HG03280 (cell line): ENCODE data around the gene RMDN2.

Experiments
- ATAC-seq: cut with Tn5 transposase; IDR thresholded peaks from one replicate; pipeline ENCODE4 v1.9.1; 2021; ENCODE audit warnings: mild to moderate bottlenecking, moderate library complexity; ENCODE audit not compliant: unreplicated experiment

Gene RMDN2

GRCh38 chr2:37896319-37896718 is 28.8 kb upstream of the RMDN2 start:
- no peak for ATAC-seq

- no peak for ATAC-seq
Observed at GRCh38 chr2:37897511-37897910, 27.6 kb upstream of the RMDN2 start.

DNA sequence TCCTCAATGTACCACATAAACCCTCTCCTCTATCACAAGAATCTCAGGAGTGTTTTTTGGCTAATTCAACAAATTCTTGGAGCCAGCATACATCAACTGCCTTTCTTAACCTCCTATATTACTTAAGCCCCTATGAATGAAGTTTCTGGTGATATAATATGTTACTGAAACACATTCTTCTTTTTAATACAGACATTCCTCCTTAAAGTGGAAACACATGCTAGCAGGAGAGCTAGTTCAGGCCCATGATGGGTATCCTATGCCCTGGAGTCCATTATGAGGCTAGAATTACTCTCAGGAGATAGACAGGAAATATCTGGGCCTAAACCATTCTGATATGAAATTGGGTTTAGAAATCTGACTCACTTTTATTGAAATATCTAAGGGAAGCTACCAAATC is 26.6 kb upstream of the RMDN2 start:
- ATAC-seq, result no peak

DNA sequence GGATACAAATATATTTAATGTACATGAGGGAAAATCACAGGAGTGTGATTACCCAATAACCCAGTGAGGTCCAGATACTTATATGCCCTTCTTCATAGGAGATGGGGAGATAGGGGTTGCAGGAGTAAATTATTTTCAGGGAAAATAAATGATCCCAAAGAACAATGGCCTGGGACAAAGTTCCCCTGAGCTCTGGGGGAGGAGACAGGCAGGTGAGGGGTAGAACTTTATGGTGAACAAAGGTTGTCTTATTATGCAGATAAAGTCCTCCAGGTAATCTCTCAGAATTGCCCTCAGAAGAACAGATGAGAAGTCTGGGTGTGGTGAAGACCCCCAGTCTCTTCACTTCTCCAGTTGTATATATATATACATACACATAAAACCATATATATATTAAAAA is 22.1 kb upstream of the RMDN2 start:
- ATAC-seq, result no peak

DNA sequence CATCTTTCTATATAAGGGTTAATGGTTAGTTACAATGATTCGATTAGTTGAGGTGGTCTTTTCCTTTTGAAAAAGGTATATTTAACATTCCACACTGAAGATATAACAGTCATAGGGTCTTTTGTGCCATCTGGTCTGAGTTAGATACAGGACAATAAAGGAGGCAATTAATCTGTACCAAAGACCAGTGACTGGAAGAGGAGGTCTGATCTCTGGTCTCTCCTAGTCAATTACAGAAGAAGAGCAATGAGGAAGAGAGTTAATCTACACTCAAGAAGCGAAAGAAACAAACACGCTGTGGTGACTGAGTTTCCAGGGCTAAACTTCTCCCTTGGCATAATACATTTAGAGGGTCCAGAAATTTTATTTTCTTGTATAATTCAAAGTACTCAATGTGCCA is 20.7 kb upstream of the RMDN2 start:
- no peak for ATAC-seq

GRCh38 chr2:37904993-37905392 is 20.1 kb upstream of the RMDN2 start:
- ATAC-seq, result no peak

- no peak for ATAC-seq
Observed at GRCh38 chr2:37906131-37906530, 19.0 kb upstream of the RMDN2 start.

DNA sequence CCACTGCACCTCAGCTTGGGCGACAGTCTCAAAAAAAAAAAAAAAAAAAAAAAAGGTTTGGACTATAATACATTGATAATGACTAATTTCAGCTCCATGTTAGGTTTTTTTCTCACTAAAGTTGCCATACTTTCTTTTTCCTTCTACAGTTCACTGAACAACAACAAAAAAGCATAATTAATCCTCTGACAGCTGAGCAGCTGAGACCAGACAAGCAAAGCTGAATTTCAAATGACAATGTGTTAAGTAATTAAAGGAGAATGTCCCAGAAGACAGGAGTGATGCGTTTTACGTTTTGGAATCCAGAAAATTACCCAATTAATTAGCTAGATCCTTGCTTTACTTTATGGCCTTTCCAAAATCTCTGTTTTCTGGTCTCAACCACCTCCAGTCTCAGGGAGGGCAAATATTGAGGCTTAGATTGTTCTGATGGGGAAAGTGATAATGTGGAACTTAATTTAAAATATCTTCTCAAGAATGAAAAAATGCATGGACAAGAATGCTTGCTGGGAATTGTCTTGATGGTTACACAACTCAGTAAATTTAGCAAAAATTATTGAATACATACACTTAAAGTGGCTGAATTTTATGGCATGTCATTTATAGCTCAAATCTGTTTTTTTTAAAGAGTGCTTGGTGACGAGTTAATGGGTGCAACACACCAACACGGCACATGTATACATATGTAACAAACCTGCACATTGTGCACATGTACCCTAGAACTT is 17.4 kb upstream of the RMDN2 start:
- no peak for ATAC-seq

DNA sequence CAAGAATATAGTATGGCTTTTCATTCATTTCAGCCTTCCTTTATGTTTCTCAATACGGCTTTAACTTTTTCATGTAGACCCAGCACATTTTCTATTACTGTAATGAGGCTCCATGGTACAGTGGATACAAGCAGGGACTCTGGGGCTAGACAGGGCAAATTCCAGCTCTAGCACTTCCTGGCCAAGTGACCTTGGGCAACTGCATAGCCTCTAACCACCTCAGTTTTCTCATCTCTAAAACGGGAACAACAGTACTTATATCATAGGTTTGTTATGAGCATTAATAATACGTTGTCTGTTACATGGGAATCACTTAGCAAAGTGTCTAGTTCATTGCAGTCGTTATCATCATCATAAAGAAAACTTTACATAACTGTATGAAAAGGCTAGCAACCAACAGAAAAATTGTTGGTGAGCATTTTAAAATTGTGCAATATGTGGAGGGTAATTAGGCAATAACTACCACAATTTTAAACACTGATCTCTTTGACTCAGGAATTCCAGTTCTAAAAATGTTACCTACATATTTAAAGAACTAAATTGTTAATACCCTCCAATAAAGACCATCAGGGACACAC is 13.7 kb upstream of the RMDN2 start:
- no peak for ATAC-seq

GRCh38 chr2:37912056-37912455 is 13.0 kb upstream of the RMDN2 start:
- ATAC-seq, result no peak

- no peak for ATAC-seq
Observed at GRCh38 chr2:37912616-37913015, 12.5 kb upstream of the RMDN2 start.

- ATAC-seq, result no peak
Observed at GRCh38 chr2:37914340-37914739, 10.7 kb upstream of the RMDN2 start.

GRCh38 chr2:37915773-37916172 is 9.3 kb upstream of the RMDN2 start:
- no peak for ATAC-seq

- no peak for ATAC-seq
Observed at GRCh38 chr2:37916512-37917082, 8.5 kb upstream of the RMDN2 start.

DNA sequence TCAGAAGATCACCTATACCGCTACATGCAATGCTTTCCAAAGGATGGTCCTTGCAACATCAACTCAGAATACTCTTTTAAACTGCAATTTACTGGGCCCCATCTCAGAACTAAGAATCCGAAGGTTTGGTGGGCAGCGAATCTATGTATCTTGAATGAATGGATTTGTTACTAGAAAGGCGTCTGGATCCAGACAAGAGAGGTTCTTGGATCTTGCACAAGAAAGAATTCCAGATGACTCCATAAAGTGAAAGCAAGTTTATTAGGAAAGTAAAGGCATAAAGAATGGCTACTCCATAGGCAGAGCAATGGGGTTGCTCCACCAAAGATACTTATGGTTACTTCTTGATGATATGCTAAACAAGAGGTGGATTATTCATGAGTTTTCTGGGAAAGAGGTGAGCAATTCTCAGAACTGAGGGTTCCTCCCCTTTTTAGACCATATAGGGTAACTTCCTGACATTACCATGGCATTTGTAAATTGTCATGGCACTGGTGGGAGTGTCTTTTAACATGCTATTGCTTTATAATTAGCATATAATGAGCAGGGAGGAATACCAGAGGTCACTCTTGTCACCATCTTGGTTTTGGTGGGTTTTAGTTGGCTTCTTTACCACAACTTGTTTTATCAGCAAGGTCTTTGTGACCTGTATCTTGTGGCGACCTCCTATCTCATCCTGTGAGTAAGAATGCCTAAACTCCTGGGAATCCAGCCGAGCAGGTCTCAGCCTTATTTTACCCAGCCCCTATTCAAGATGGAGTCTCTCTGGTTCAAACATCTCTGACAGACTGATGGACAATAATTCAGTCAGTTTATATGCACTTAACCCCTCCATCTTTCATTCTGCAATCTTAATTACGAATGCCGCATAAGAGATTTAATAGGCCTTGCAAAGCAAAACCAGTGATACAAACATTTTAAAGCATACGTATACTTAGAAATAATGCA is 7.5 kb upstream of the RMDN2 start:
- no peak for ATAC-seq

GRCh38 chr2:37918742-37919186 is 6.3 kb upstream of the RMDN2 start:
- ATAC-seq, result no peak

GRCh38 chr2:37919631-37920032 is 5.5 kb upstream of the RMDN2 start:
- no peak for ATAC-seq

GRCh38 chr2:37920570-37920969 is 4.5 kb upstream of the RMDN2 start:
- ATAC-seq, result no peak

GRCh38 chr2:37921781-37922180 is 3.3 kb upstream of the RMDN2 start:
- no peak for ATAC-seq

- no peak for ATAC-seq
Observed at GRCh38 chr2:37923308-37924055, 1.6 kb upstream of the RMDN2 start.

- ATAC-seq, result no peak
Observed at GRCh38 chr2:37926635-37927034, 1.5 kb downstream of the RMDN2 start.
